Muscle layer of colon (tissue), 2 donors: Measurements from ENCODE around the gene CAV1.

ENCODE experiments used
- H3K27ac ChIP-seq: one replicate; pipeline ENCODE4 v1.7.0; 2013; ENCODE audit warnings: low read depth, mild to moderate bottlenecking, low read length, moderate library complexity
- H3K27me3 ChIP-seq, 2 donors: one replicate each; pipeline ENCODE4 v1.7.0; 2013; ENCODE audit warnings: low read length in 2 of 2, mild to moderate bottlenecking in 2 of 2; ENCODE audit not compliant: insufficient read depth in 2 of 2, control insufficient read depth in 1 of 2
- H3K36me3 ChIP-seq: one replicate; pipeline ENCODE4 v1.7.0; 2013; ENCODE audit warnings: mild to moderate bottlenecking, low read length; ENCODE audit not compliant: insufficient read depth
- H3K4me1 ChIP-seq: one replicate; pipeline ENCODE4 v1.7.0; 2013; ENCODE audit warnings: mild to moderate bottlenecking, low read length; ENCODE audit not compliant: insufficient read depth
- H3K4me3 ChIP-seq, 2 donors: one replicate each; pipeline ENCODE4 v1.7.0; 2013; ENCODE audit warnings: low read length in 2 of 2, low read depth in 1 of 2, mild to moderate bottlenecking in 1 of 2, moderate library complexity in 1 of 2
- H3K9ac ChIP-seq: one replicate; pipeline ENCODE4 v1.7.0; 2013; ENCODE audit warnings: low read length
- H3K9me3 ChIP-seq: one replicate; pipeline ENCODE4 v1.7.0; 2013; ENCODE audit warnings: mild to moderate bottlenecking, low read length
- donor health status: abdominal sarcoma.
- donor health status: Adenocarcinoma of cecum.

Gene CAV1

DNA sequence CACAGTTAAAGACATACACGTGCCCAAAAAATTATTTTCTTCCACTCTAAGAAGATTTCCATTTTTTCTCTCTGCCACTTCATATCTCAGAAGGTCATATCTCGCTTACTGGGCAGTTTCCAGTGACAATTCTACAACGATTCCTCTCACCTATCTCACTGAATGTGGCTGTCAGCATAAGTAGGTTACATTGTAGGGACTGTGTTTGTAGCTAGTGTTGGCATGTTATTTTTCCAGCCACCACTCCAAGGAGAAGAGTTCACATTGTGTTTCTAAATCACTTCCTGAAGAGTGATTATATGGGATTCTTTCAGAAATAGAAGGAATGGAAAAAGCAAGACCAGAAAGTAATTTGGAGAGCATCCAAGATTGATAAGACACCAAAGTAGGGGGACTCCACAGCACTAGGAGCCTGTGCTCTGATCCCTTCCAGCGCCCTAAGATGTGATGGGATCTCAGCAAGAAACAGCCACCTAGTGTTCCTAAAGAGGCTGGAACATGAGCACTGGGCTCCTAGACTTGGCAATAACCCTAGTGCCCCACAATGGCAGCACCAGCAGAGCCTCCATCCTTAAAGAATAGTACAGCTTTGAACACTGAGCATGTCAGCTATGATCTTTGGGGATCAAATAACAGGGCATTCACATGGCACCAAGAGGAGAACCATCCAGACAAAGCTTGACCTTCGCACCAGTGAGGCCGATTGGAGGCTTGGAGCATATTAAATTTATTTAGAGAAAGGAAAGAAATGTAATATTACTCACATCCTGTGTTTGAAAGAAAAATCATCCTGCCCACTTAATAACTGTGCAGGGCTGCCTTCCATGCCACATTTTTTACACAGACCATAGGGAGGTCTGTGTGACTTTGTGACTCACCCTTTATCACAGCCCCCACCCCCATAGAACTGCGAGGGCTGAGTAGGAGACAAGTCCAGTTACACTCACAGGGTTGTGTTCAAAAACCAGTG is 51.8 kb downstream of the CAV1 start:
- Histone ChIP-seq H3K4me3 (no peak overlapping the region), H3K27me3 (no peaks in the 10 kb centered on the region), H3K9ac (no peak overlapping the region)

GRCh38 chr7:116577320-116577871 is 52.6 kb downstream of the CAV1 start:
- Histone ChIP-seq H3K4me1 (peaks cover 13% of the 10 kb centered on the region), H3K9me3 (no peaks in the 10 kb centered on the region), H3K27ac (no peak overlapping the region), H3K9ac (no peak overlapping the region), H3K36me3 (no peaks in the 10 kb centered on the region), H3K27me3 (no peaks in the 10 kb centered on the region), H3K4me3 (no peak overlapping the region)

More for the DNA sequence above, 51.8 kb downstream of the CAV1 start:
- H3K27ac ChIP-seq, result no peak overlapping the region
- peaks cover 13% of the 10 kb centered on the region for H3K4me1 ChIP-seq
- H3K9me3 ChIP-seq, result no peaks in the 10 kb centered on the region
- H3K36me3 ChIP-seq, result no peaks in the 10 kb centered on the region

DNA sequence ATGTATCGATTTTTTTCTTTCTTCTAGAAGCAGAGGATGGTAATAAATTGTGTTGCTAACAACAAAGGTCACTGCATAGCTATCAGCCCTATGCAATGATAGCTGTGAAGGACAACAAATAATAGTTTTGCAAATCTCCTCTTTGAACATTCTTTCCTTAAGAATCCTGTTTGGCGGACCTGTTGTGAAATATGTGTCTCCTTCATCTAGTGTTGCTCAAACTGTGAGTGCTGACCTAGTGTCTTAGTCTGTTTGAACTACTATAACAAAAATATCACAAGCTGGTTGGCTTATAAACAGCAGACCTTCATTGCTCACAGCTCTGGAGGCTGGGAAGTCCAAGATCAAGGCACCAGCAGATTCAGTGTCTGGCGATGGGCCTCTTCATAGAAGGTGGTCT is 53.7 kb downstream of the CAV1 start:
- no peaks in the 10 kb centered on the region for H3K9me3 ChIP-seq
- H3K36me3 ChIP-seq, result no peaks in the 10 kb centered on the region
- no peak overlapping the region for H3K27ac ChIP-seq
- H3K4me1 ChIP-seq, result peaks cover 19% of the 10 kb centered on the region
- no peak overlapping the region for H3K9ac ChIP-seq
- H3K27me3 ChIP-seq, result no peaks in the 10 kb centered on the region
- H3K4me3 ChIP-seq, result no peak overlapping the region

- Histone ChIP-seq H3K9me3 (no peaks in the 10 kb centered on the region), H3K36me3 (no peaks in the 10 kb centered on the region), H3K27me3 (no peaks in the 10 kb centered on the region), H3K4me3 (no peak overlapping the region), H3K9ac (no peak overlapping the region), H3K4me1 (peaks cover 20% of the 10 kb centered on the region), H3K27ac (no peak overlapping the region)
Measured at GRCh38 chr7:116579322-116579721, 54.5 kb downstream of the CAV1 start.

GRCh38 chr7:116579835-116580234 is 55.0 kb downstream of the CAV1 start:
- peaks cover 18% of the 10 kb centered on the region for H3K4me1 ChIP-seq
- H3K36me3 ChIP-seq, result no peaks in the 10 kb centered on the region
- H3K9me3 ChIP-seq, result no peaks in the 10 kb centered on the region
- H3K9ac ChIP-seq, result no peak overlapping the region
- H3K27me3 ChIP-seq, result no peaks in the 10 kb centered on the region
- no peak overlapping the region for H3K4me3 ChIP-seq
- H3K27ac ChIP-seq, result no peak overlapping the region

DNA sequence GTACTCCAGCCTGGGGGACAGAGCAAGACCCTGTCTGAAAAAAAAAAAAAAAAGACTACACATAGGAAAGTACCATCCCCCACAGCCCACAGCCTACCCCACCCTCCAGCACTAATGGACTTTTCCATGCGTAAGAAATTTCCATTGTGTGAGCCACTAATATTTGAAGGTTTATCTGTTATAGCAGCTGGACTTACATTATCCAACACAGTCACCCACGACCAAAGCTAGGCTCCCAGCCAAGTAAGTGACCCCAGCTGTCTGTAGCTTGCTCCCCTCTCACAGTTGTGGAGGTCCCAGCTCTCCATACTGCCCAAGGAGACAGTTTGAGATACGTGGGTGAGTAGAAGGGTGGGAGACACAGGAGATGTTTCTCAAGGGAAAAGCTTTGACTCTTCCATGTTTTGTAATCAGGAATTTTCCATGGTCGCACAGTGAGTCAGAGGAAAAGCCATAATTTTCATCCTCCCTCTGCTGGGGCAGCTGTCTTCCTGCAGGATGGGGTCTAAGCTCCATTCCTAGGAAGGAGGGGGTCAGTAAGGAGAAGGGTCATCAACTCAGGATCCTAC is 57.4 kb downstream of the CAV1 start:
- H3K27ac ChIP-seq, result no peak overlapping the region
- H3K4me1 ChIP-seq, result peaks cover 18% of the 10 kb centered on the region
- no peaks in the 10 kb centered on the region for H3K9me3 ChIP-seq
- H3K36me3 ChIP-seq, result no peaks in the 10 kb centered on the region
- H3K9ac ChIP-seq, result no peak overlapping the region
- no peak overlapping the region for H3K4me3 ChIP-seq
- H3K27me3 ChIP-seq, result no peaks in the 10 kb centered on the region

DNA sequence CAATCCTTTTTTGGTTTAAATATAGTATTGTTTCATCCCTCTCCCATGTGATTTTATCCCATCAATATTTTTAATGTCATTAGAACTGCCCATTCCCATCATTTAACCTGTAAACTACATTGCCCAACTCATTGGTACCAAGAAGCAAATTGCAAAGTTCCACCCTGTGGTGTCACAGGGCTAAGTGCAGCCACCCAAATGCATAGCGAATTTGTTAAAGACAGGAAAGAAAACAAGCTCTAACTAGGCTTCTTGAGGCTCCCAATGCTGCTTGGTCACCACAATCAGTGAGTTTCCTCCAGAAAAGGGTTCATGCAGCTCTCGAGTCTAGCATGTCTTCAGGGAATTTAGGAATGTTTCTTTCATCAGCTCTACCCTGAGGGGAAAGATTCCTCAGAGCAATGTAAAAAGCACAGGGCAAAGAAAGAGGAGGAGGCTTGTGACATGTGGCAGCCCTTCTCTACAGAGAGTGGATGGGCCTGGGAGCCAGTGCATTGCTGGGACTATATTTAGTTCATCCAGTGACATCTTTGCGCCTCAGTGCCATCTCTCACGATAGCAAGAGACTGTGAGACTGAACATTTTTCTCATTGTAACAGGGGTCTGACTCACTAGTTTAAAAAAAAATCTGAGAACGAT is 58.1 kb downstream of the CAV1 start:
- H3K27ac ChIP-seq, result no peak overlapping the region

GRCh38 chr7:116583653-116584052 is 58.8 kb downstream of the CAV1 start:
- no peaks in the 10 kb centered on the region for H3K27me3 ChIP-seq
- no peaks in the 10 kb centered on the region for H3K9me3 ChIP-seq
- no peak overlapping the region for H3K27ac ChIP-seq
- H3K9ac ChIP-seq, result no peak overlapping the region
- peaks cover 22% of the 10 kb centered on the region for H3K4me1 ChIP-seq
- H3K36me3 ChIP-seq, result no peaks in the 10 kb centered on the region
- H3K4me3 ChIP-seq, result no peak overlapping the region

More for the DNA sequence above, 58.1 kb downstream of the CAV1 start:
- no peak overlapping the region for H3K9ac ChIP-seq
- peaks cover 17% of the 10 kb centered on the region for H3K4me1 ChIP-seq
- H3K4me3 ChIP-seq, result no peak overlapping the region
- no peaks in the 10 kb centered on the region for H3K9me3 ChIP-seq
- no peaks in the 10 kb centered on the region for H3K36me3 ChIP-seq
- H3K27me3 ChIP-seq, result no peaks in the 10 kb centered on the region

GRCh38 chr7:116584721-116585120 is 59.9 kb downstream of the CAV1 start:
- Histone ChIP-seq H3K4me3 (no peak overlapping the region), H3K27ac (no peak overlapping the region), H3K27me3 (no peaks in the 10 kb centered on the region), H3K36me3 (no peaks in the 10 kb centered on the region), H3K9ac (no peak overlapping the region), H3K4me1 (peaks cover 28% of the 10 kb centered on the region), H3K9me3 (no peaks in the 10 kb centered on the region)

GRCh38 chr7:116585392-116585791 is 60.6 kb downstream of the CAV1 start:
- Histone ChIP-seq H3K4me3 (no peak overlapping the region), H3K27me3 (no peaks in the 10 kb centered on the region), H3K4me1 (peaks cover 28% of the 10 kb centered on the region), H3K9me3 (no peaks in the 10 kb centered on the region), H3K36me3 (no peaks in the 10 kb centered on the region), H3K27ac (no peak overlapping the region), H3K9ac (no peak overlapping the region)

- Histone ChIP-seq H3K4me3 (no peak overlapping the region), H3K36me3 (no peaks in the 10 kb centered on the region), H3K9ac (no peak overlapping the region), H3K27ac (no peak overlapping the region), H3K4me1 (peaks cover 28% of the 10 kb centered on the region), H3K27me3 (no peaks in the 10 kb centered on the region), H3K9me3 (no peaks in the 10 kb centered on the region)
Measured at GRCh38 chr7:116585967-116586366, 61.1 kb downstream of the CAV1 start.
